Keratinocyte (primary cell): ENCODE data around the gene SPRYD3. TPM values are rescaled to one million over a fixed set of nuclear protein-coding genes. Genes with fewer than 3 reads are reported as not detected.
"Not testable (repeated sequence)": the region's sequence is repeated elsewhere in the genome, so short reads cannot be mapped to it uniquely, and the experiment has no call there.

Source experiments
- DNase-seq: peaks from one replicate; pipeline ENCODE4 v3.0.0-alpha.2; 2011; ENCODE audit warnings: low read depth, missing footprints, low spot score
- FAIRE-seq: peaks from 2 replicates; lab custom pipeline; 2011; peaks lifted over from hg19 to GRCh38; lab: Jason Lieb, UNC
- H2AFZ ChIP-seq: 2 replicates; pipeline ENCODE4 v1.6.0; 2012; ENCODE audit warnings: low read length, control low read depth, inconsistent platforms; ENCODE audit not compliant: control insufficient read depth
- H3K27ac ChIP-seq: 2 replicates; pipeline ENCODE4 v1.5.1; 2011; ENCODE audit warnings: low read length; ENCODE audit not compliant: control insufficient read depth, insufficient read depth
- H3K27me3 ChIP-seq: 3 replicates; pipeline ENCODE4 v1.6.0; 2011; ENCODE audit warnings: low read length; ENCODE audit not compliant: control insufficient read depth, insufficient read depth; ENCODE audit errors: extremely low read depth
- H3K36me3 ChIP-seq, 2 experiments: 2 replicates in 1 of 2; 3 replicates in 1 of 2; pipeline ENCODE4 v1.5.1; 2011; ENCODE audit warnings: low read length in 2 of 2, mild to moderate bottlenecking in 1 of 2; ENCODE audit not compliant: control insufficient read depth in 2 of 2, insufficient read depth in 2 of 2; ENCODE audit errors: extremely low read depth in 1 of 2
- H3K4me1 ChIP-seq: 3 replicates; pipeline ENCODE4 v1.5.1; 2011; ENCODE audit warnings: low read length; ENCODE audit not compliant: control insufficient read depth, insufficient read depth; ENCODE audit errors: extremely low read depth
- H3K4me2 ChIP-seq: 3 replicates; pipeline ENCODE4 v1.6.0; 2011; ENCODE audit warnings: low read depth, low read length; ENCODE audit not compliant: control insufficient read depth, insufficient read depth; ENCODE audit errors: extremely low read depth
- H3K4me3 ChIP-seq, 3 experiments: fragments of 200-600 bp in 1 of 3; sonication (generic) in 1 of 3; 2 replicates in 2 of 3; 3 replicates in 1 of 3; pipeline ENCODE4 v1.5.1; 2011 to 2016; ENCODE audit warnings: low read length in 3 of 3, mild to moderate bottlenecking in 3 of 3, control low read depth in 2 of 3, inconsistent platforms in 1 of 3, low read depth in 1 of 3, mixed read lengths in 1 of 3, mixed run types in 1 of 3, moderate library complexity in 1 of 3; ENCODE audit not compliant: control insufficient read depth in 2 of 3, insufficient read depth in 2 of 3; ENCODE audit errors: extremely low read depth in 1 of 3
- H3K79me2 ChIP-seq: 2 replicates; pipeline ENCODE4 v1.6.0; 2012; ENCODE audit warnings: low read length; ENCODE audit not compliant: control insufficient read depth, insufficient read depth
- H3K9ac ChIP-seq: 3 replicates; pipeline ENCODE4 v1.6.0; 2011; ENCODE audit warnings: low read length; ENCODE audit not compliant: control insufficient read depth, insufficient read depth; ENCODE audit errors: extremely low read depth
- H3K9me1 ChIP-seq: 3 replicates; pipeline ENCODE4 v1.6.0; 2011; ENCODE audit warnings: low read length; ENCODE audit not compliant: control insufficient read depth, insufficient read depth; ENCODE audit errors: extremely low read depth
- H3K9me3 ChIP-seq: 2 replicates; pipeline ENCODE4 v1.5.1; 2012; ENCODE audit warnings: low read depth, low read length; ENCODE audit not compliant: control insufficient read depth
- H4K20me1 ChIP-seq: 3 replicates; pipeline ENCODE4 v1.6.0; 2011; ENCODE audit warnings: low read length; ENCODE audit not compliant: control insufficient read depth, insufficient read depth; ENCODE audit errors: extremely low read depth
- CTCF ChIP-seq, 3 experiments: IDR thresholded peaks in 1 of 3; conservative IDR thresholded peaks in 1 of 3; optimal IDR thresholded peaks in 1 of 3; 2 replicates in 2 of 3; 3 replicates in 1 of 3; pipeline versions ENCODE3 to v1.5.1; 2011; ENCODE audit warnings: low read length in 3 of 3, mild to moderate bottlenecking in 3 of 3, moderate library complexity in 2 of 3, control low read depth in 1 of 3, inconsistent platforms in 1 of 3; ENCODE audit not compliant: insufficient read depth in 2 of 3; ENCODE audit errors: extremely low read depth in 1 of 3
- EZH2 ChIP-seq: IDR thresholded peaks from one replicate; pipeline ENCODE4 v1.6.1; 2012; ENCODE audit warnings: inconsistent platforms, mild to moderate bottlenecking, low read length, moderate library complexity
- dilution Hi-C: fragments of 300-500 bp; cut with MboI; formaldehyde crosslinking; loops from one replicate; pipeline ENCODE4 v1.7.0; 2020; ENCODE audit warnings: low sequenced_read_pairs; ENCODE audit not compliant: extremely low pct_ligation_motif_present
- polyA plus RNA-seq, 5 experiments: library from polyadenylated mRNA; depleted of rRNA in 3 of 5; stranded (reverse) in 3 of 5; stranded (forward) in 1 of 5; unstranded in 1 of 5; fragments of >200 nt; gene quantifications; 1 replicate in 1 of 5; 2 replicates in 3 of 5; 3 replicates in 1 of 5; pipeline versions ENCODE4 v1.2.1 to v1.2.3, GENCODE V29; 2011 to 2012; ENCODE audit warnings: missing spikeins in 2 of 5, low read depth in 1 of 5, low replicate concordance in 1 of 5

The SPRYD3 gene
- polyA plus RNA-seq, 1 donor (not counting 4 experiments of a cell fraction or from before 2014, with no cell fraction given) = 27.5 TPM

- no peak for FAIRE-seq
Measured at GRCh38 chr12:53096089-53096741, 17.0 kb upstream of the SPRYD3 start.

GRCh38 chr12:53095596-53095895 lies 16.4 kb upstream of the SPRYD3 start:
- H3K9me1 ChIP-seq, H3K27ac ChIP-seq, dilution Hi-C loops, H3K4me2 ChIP-seq, H3K9ac ChIP-seq, H4K20me1 ChIP-seq, H2AFZ ChIP-seq, H3K36me3 ChIP-seq, H3K27me3 ChIP-seq, FAIRE-seq, H3K79me2 ChIP-seq, H3K4me3 ChIP-seq, DNase-seq, H3K9me3 ChIP-seq: not testable (repeated sequence)
- H3K4me1 ChIP-seq = peaks cover 32% of the 10 kb centered on the region

More at GRCh38 chr12:53096089-53096741, 17.0 kb upstream of the SPRYD3 start:
- peaks cover 32% of the 10 kb centered on the region for H3K4me1 ChIP-seq
- no peak overlapping the region for H3K9ac ChIP-seq
- no peaks in the 10 kb centered on the region for H3K9me1 ChIP-seq
- H3K79me2 ChIP-seq = no peaks in the 10 kb centered on the region
- H3K9me3 ChIP-seq = no peaks in the 10 kb centered on the region
- H3K4me2 ChIP-seq = peak overlapping the region; percentile 99
- dilution Hi-C loops = no loop called here
- no peaks in the 10 kb centered on the region for H3K27me3 ChIP-seq
- H3K4me3 ChIP-seq = peak overlapping the region in 1 of 3 experiments; percentile 74
- H2AFZ ChIP-seq = no peak overlapping the region
- no peak for DNase-seq
- H3K36me3 ChIP-seq = no peaks in the 10 kb centered on the region
- no peak overlapping the region for H3K27ac ChIP-seq
- TF ChIP-seq EZH2 (no peak), CTCF (optimal IDR thresholded peaks at IDR 0.05 in 1 of 3, IDR thresholded peaks at IDR 0.05 in 1 of 3, conservative IDR thresholded peaks at IDR 0.05 in 1 of 3; ENCODE audit: extremely low read depth in 1 of 3, insufficient read depth in 2 of 3, low read length in 3 of 3) (no peak)
- H4K20me1 ChIP-seq = no peaks in the 10 kb centered on the region

- H3K27me3 ChIP-seq, H3K79me2 ChIP-seq, FAIRE-seq, H2AFZ ChIP-seq, H3K9me1 ChIP-seq, H3K4me2 ChIP-seq, H3K4me3 ChIP-seq, H3K9me3 ChIP-seq, H3K27ac ChIP-seq, DNase-seq, H3K36me3 ChIP-seq, dilution Hi-C loops, H3K9ac ChIP-seq, H4K20me1 ChIP-seq: not testable (repeated sequence)
- peaks cover 32% of the 10 kb centered on the region for H3K4me1 ChIP-seq
Measured at GRCh38 chr12:53094796-53095595, 15.8 kb upstream of the SPRYD3 start.
